Stomach smooth muscle (tissue), 2 donors: Measurements from ENCODE around the gene NEDD9.

ENCODE experiments used
- H3K27ac ChIP-seq: one replicate; pipeline ENCODE4 v1.7.0; 2013; ENCODE audit warnings: mild to moderate bottlenecking, low read length, inconsistent platforms
- H3K27me3 ChIP-seq, 2 donors: one replicate each; pipeline ENCODE4 v1.7.0; 2013; ENCODE audit warnings: low read length in 2 of 2; ENCODE audit not compliant: insufficient read depth in 2 of 2, control insufficient read depth in 1 of 2
- H3K36me3 ChIP-seq, 2 donors: one replicate each; pipeline ENCODE4 v1.7.0; 2013; ENCODE audit warnings: low read length in 2 of 2; ENCODE audit not compliant: control insufficient read depth in 2 of 2, insufficient read depth in 2 of 2
- H3K4me1 ChIP-seq: one replicate; pipeline ENCODE4 v1.7.0; 2013; ENCODE audit warnings: low read length; ENCODE audit not compliant: control insufficient read depth, insufficient read depth
- H3K4me3 ChIP-seq, 2 donors: one replicate each; pipeline ENCODE4 v1.7.0; 2013; ENCODE audit warnings: low read length in 2 of 2
- H3K9ac ChIP-seq, 2 donors: one replicate each; pipeline ENCODE4 v1.7.0; 2013; ENCODE audit warnings: low read length in 2 of 2, mild to moderate bottlenecking in 1 of 2
- H3K9me3 ChIP-seq, 2 donors: one replicate each; pipeline ENCODE4 v1.7.0; 2013; ENCODE audit warnings: low read length in 2 of 2; ENCODE audit not compliant: control insufficient read depth in 2 of 2
- donor health status: healthy.
- donor health status: Pancreatic carcinoma.

The NEDD9 gene

GRCh38 chr6:11260249-11261038, 28.0 kb upstream of the NEDD9 start:
- no peak overlapping the region for H3K9ac ChIP-seq
- no peak overlapping the region for H3K4me3 ChIP-seq
- no peak overlapping the region for H3K27ac ChIP-seq
- no peaks in the 10 kb centered on the region for H3K9me3 ChIP-seq
- no peaks in the 10 kb centered on the region for H3K36me3 ChIP-seq
- no peaks in the 10 kb centered on the region for H3K27me3 ChIP-seq
- H3K4me1 ChIP-seq, result peaks cover 6% of the 10 kb centered on the region

GRCh38 chr6:11258260-11259237, 26.1 kb upstream of the NEDD9 start:
- Histone ChIP-seq H3K27ac (no peak overlapping the region), H3K9me3 (no peaks in the 10 kb centered on the region)

GRCh38 chr6:11255610-11256009, 23.1 kb upstream of the NEDD9 start:
- Histone ChIP-seq H3K9me3 (no peaks in the 10 kb centered on the region), H3K4me1 (peaks cover 13% of the 10 kb centered on the region), H3K36me3 (no peaks in the 10 kb centered on the region), H3K9ac (no peak overlapping the region), H3K27me3 (no peaks in the 10 kb centered on the region), H3K4me3 (no peak overlapping the region), H3K27ac (no peak overlapping the region)

More at GRCh38 chr6:11258260-11259237, 26.1 kb upstream of the NEDD9 start:
- Histone ChIP-seq H3K9ac (no peak overlapping the region), H3K27me3 (no peaks in the 10 kb centered on the region), H3K4me3 (no peak overlapping the region), H3K4me1 (peaks cover 6% of the 10 kb centered on the region), H3K36me3 (no peaks in the 10 kb centered on the region)

- Histone ChIP-seq H3K36me3 (no peaks in the 10 kb centered on the region), H3K27me3 (no peaks in the 10 kb centered on the region), H3K9ac (no peak overlapping the region), H3K9me3 (no peaks in the 10 kb centered on the region), H3K27ac (no peak overlapping the region), H3K4me3 (no peak overlapping the region), H3K4me1 (peaks cover 13% of the 10 kb centered on the region)
Measured at GRCh38 chr6:11253594-11253993, 21.1 kb upstream of the NEDD9 start.

GRCh38 chr6:11251553-11252360, 19.3 kb upstream of the NEDD9 start:
- Histone ChIP-seq H3K9me3 (no peaks in the 10 kb centered on the region), H3K27me3 (no peaks in the 10 kb centered on the region), H3K4me3 (peak overlapping the region in 1 of 2 donors; percentile 44), H3K9ac (peak overlapping the region in 1 of 2 donors; percentile 19), H3K27ac (peak overlapping the region; percentile 41), H3K36me3 (no peaks in the 10 kb centered on the region), H3K4me1 (peaks cover 13% of the 10 kb centered on the region)

- peaks cover 13% of the 10 kb centered on the region for H3K4me1 ChIP-seq
- no peak overlapping the region for H3K27ac ChIP-seq
- no peaks in the 10 kb centered on the region for H3K9me3 ChIP-seq
Measured at GRCh38 chr6:11250108-11250507, 17.6 kb upstream of the NEDD9 start.

GRCh38 chr6:11248974-11249761, 16.7 kb upstream of the NEDD9 start:
- Histone ChIP-seq H3K4me1 (peaks cover 13% of the 10 kb centered on the region), H3K27me3 (no peaks in the 10 kb centered on the region), H3K9me3 (no peaks in the 10 kb centered on the region), H3K27ac (no peak overlapping the region), H3K36me3 (no peaks in the 10 kb centered on the region), H3K4me3 (no peak overlapping the region), H3K9ac (no peak overlapping the region)

More at GRCh38 chr6:11250108-11250507, 17.6 kb upstream of the NEDD9 start:
- Histone ChIP-seq H3K4me3 (no peak overlapping the region), H3K36me3 (no peaks in the 10 kb centered on the region), H3K27me3 (no peaks in the 10 kb centered on the region), H3K9ac (no peak overlapping the region)

- Histone ChIP-seq H3K9me3 (no peaks in the 10 kb centered on the region), H3K4me1 (peaks cover 8% of the 10 kb centered on the region), H3K27ac (no peak overlapping the region), H3K36me3 (no peaks in the 10 kb centered on the region), H3K27me3 (no peaks in the 10 kb centered on the region), H3K4me3 (no peak overlapping the region), H3K9ac (no peak overlapping the region)
Measured at GRCh38 chr6:11246722-11247121, 14.3 kb upstream of the NEDD9 start.

- Histone ChIP-seq H3K9ac (no peak overlapping the region), H3K4me1 (no peaks in the 10 kb centered on the region), H3K4me3 (no peak overlapping the region), H3K9me3 (no peaks in the 10 kb centered on the region), H3K27me3 (no peaks in the 10 kb centered on the region), H3K36me3 (no peaks in the 10 kb centered on the region), H3K27ac (no peak overlapping the region)
Measured at GRCh38 chr6:11245381-11246256, 13.2 kb upstream of the NEDD9 start.
